NT2/D1 (cell line): ENCODE results near the gene C5orf46.

Experiments used
- YY1 ChIP-seq: IDR thresholded peaks from 2 replicates; pipeline ENCODE4 v1.6.1; 2011; ENCODE audit not compliant: insufficient read length, insufficient read depth
- ZNF274 ChIP-seq: IDR thresholded peaks from 2 replicates; pipeline ENCODE4 v1.6.1; 2011; ENCODE audit warnings: mild to moderate bottlenecking, low read depth, low read length

DNA sequence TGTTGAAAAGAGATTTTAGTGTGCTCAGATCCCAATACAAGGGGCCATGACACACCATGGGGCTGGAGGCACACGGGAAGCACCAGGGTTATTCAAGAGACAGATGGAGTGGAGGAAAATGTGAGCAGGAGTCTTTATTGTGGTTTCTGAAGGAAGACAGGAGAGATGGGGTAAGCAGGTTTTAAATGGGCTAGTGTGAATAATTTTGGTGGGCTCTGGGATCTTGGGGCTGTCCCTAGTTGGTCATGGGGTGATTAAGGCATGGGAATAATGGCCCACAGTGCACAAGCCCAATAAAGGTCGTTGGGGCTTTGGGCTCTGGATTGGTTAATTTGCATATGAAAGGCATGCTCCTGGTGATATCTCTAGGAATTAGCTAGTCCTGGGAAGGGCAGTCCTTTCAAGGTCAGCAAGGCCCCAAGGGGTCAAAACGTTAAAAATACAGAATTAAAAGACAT, 31.4 kb downstream of the C5orf46 start:
- TF ChIP-seq YY1 (no peak), ZNF274 (no peak)
